Hepatocyte (in vitro differentiated cells): ENCODE results near the gene FMO2.

Source experiments
- CTCF ChIP-seq: fragments of 200-600 bp; sonication (generic); IDR thresholded peaks from 2 replicates; pipeline ENCODE4 v1.5.1; 2016; ENCODE audit warnings: antibody characterized with exemption, mild to moderate bottlenecking; ENCODE audit not compliant: poor library complexity
- EZH2 ChIP-seq: fragments of 200-600 bp; sonication (generic); IDR thresholded peaks from 2 replicates; pipeline ENCODE4 v1.6.1; 2016; ENCODE audit warnings: antibody characterized with exemption, mild to moderate bottlenecking, borderline replicate concordance
- EZH2phosphoT487 ChIP-seq: fragments of 200-600 bp; sonication (generic); IDR thresholded peaks from one replicate; pipeline ENCODE4 v1.6.1; 2018; ENCODE audit warnings: antibody characterized with exemption, mild to moderate bottlenecking, low read depth, moderate library complexity; ENCODE audit not compliant: unreplicated experiment, severe bottlenecking

GRCh38 chr1:171158096-171158495 lies 27.0 kb upstream of the FMO2 start:
- no peak for TF ChIP-seq CTCF
- TF ChIP-seq EZH2: no peak
- no peak for TF ChIP-seq EZH2phosphoT487
